ENCODE results near the gene HACD2.

DNA sequence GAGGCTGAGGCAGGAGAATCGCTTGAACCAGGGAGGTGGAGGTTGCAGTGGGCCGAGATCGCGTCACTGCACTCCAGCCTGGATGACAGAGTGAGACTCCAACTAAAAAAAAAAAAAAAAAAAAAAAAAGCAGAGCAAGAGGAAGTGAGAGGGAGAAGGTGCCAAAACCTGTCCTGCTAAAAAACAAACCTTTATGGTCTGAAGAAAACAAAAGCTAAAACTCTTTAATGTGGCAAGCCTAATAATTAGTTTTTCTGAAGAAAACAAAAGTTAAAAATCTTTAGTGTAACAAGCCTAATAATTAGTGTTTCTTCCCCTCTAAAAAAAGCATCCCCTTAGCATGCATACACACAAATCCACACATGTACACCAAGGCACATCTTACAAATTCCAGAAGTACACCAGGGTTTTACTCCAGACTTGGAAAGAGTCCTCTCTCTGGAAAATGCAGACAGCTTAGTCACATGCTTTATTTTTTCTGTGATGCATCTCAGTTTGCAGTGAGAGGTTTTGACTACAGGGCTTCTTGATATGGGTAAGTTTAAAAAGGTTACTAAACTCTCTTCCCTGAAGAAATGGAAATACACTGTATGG is 65.9 kb downstream of the HACD2 start:
- no peak for TF ChIP-seq POLR2A (IDR thresholded peaks at IDR 0.05; ENCODE audit: low read depth, low read length)
- TF ChIP-seq, protein P1, sequence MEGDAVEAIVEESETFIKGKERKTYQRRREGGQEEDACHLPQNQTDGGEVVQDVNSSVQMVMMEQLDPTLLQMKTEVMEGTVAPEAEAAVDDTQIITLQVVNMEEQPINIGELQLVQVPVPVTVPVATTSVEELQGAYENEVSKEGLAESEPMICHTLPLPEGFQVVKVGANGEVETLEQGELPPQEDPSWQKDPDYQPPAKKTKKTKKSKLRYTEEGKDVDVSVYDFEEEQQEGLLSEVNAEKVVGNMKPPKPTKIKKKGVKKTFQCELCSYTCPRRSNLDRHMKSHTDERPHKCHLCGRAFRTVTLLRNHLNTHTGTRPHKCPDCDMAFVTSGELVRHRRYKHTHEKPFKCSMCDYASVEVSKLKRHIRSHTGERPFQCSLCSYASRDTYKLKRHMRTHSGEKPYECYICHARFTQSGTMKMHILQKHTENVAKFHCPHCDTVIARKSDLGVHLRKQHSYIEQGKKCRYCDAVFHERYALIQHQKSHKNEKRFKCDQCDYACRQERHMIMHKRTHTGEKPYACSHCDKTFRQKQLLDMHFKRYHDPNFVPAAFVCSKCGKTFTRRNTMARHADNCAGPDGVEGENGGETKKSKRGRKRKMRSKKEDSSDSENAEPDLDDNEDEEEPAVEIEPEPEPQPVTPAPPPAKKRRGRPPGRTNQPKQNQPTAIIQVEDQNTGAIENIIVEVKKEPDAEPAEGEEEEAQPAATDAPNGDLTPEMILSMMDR (IDR thresholded peaks at IDR 0.05; ENCODE audit: extremely low read depth in 1 of 2, insufficient read depth in 1 of 2, low read depth in 1 of 2, low read length in 2 of 2) = no peak
- no peak for TF ChIP-seq FOS (IDR thresholded peaks at IDR 0.05; ENCODE audit: borderline replicate concordance, insufficient read depth, low read length)
- TF ChIP-seq EZH2 (IDR thresholded peaks at IDR 0.05; ENCODE audit: borderline replicate concordance, low read depth, low read length, severe bottlenecking) = no peak
- TF ChIP-seq POLR2AphosphoS5 (IDR thresholded peaks at IDR 0.05; ENCODE audit: insufficient read depth, low read depth, low read length) = no peak
- TF ChIP-seq, protein P2, sequence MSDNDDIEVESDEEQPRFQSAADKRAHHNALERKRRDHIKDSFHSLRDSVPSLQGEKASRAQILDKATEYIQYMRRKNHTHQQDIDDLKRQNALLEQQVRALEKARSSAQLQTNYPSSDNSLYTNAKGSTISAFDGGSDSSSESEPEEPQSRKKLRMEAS (IDR thresholded peaks at IDR 0.05; ENCODE audit: insufficient read depth, insufficient read length) = no peak
- TF ChIP-seq MYC (IDR thresholded peaks at IDR 0.05; ENCODE audit: low read depth, low read length) = no peak

Measured in endothelial cell of umbilical vein (primary cell).